Activated CD8-positive, alpha-beta memory T cell treated with anti-CD3 and anti-CD28 coated beads, Interleukin-2, amount 50 U/mL, for 4 hours (primary cell): ENCODE measurements around the gene RPUSD1.
"Not testable (repeated sequence)": the region's sequence is repeated elsewhere in the genome, so short reads cannot be mapped to it uniquely, and the experiment has no call there.

Source experiments
- DNase-seq: peaks from one replicate; pipeline ENCODE4 v3.0.0-alpha.2; 2020

RPUSD1 gene

DNA sequence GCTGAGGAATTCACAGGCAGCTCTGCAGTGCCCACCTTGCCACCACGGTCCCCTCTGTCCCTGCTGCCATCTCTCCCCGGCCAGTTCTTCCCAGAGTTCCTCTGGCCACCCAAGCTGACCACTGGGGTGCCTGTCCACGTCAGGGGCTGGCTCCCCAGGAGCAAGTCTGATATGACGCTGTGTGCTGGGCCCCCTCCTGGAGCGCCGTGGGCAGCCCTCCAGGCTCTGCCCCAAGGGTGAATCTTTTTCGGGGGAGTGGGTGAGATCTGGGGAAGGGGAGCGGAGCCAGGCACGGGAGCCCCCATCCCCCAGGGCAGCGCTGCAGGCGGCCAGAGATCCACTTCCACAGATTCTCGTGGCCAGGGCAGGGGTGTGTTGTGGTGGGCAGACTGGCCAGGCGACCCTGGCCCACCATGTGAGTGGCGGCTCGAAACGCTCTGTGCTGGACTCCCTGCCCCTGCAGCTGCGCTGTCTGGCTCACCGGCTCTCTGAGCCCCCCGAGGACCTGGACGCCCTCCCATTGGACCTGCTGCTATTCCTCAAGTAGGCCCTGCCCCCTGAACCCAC lies 23.9 kb downstream of the RPUSD1 start:
- no peak for DNase-seq

DNA sequence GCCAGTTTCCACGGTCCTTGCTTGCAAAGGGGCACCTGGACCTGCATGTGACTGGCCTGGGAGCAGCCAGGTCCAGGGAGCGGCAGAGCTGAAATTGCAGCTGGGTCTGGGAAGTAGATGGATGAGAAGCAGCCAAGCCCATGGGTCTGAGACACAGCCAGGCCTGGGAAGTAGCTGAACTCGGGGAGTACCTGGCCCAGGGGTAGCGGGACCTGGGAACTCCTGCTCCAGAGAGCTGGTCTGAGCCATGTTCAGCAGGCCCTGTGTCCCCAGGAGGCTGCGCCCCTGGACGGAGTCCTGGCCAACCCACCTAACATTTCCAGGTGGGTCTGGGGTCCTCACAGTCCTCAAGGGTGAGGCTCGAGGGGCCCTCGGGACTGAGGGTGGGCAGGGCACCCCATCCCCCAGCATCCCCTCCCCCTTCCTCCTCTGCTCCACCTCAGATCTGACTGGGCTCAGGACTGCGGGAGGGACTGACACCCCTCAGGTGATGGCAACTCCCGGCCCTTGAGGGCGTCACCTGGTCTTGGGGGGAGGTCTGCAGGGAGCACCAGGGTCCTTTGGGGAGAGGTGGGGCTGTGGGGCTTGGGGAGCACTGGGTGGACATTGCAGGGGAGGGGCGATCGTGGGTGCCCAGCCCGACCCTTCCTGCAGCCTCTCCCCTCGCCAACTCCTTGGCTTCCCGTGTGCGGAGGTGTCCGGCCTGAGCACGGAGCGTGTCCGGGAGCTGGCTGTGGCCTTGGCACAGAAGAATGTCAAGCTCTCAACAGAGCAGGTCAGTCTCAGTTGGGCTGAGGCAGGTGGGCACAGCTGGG lies 24.6 kb downstream of the RPUSD1 start:
- DNase-seq = no peak

DNA sequence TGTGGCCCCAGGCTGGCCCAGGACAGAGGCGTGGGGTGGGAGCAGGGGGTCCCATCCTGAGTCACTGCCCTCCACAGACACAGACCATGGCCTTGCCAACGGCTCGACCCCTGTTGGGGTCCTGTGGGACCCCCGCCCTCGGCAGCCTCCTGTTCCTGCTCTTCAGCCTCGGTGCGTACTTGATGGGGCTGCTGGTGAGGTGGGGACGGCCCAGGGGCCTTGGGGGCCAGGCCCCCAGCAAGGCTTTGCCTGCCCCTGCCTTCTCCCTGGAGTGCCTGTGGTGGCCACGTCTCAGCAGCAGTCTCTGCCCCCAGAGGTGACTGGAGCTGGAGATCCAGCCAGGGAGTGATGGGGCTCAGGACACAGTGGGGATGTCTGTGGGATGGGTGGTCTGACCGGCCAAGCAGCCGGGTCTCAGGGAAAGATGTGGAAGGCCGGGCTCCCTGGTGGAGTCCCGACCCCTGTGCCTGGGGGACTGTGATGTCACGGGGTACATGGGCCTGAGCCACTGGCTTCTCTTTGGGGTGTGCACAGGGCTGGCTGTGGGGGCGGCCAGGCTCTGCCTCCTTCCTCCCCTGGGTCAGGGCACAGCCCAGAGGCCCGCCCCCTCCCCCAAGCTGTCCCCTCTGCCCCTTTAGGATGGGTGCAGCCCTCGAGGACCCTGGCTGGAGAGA lies 25.4 kb downstream of the RPUSD1 start:
- no peak for DNase-seq

DNA sequence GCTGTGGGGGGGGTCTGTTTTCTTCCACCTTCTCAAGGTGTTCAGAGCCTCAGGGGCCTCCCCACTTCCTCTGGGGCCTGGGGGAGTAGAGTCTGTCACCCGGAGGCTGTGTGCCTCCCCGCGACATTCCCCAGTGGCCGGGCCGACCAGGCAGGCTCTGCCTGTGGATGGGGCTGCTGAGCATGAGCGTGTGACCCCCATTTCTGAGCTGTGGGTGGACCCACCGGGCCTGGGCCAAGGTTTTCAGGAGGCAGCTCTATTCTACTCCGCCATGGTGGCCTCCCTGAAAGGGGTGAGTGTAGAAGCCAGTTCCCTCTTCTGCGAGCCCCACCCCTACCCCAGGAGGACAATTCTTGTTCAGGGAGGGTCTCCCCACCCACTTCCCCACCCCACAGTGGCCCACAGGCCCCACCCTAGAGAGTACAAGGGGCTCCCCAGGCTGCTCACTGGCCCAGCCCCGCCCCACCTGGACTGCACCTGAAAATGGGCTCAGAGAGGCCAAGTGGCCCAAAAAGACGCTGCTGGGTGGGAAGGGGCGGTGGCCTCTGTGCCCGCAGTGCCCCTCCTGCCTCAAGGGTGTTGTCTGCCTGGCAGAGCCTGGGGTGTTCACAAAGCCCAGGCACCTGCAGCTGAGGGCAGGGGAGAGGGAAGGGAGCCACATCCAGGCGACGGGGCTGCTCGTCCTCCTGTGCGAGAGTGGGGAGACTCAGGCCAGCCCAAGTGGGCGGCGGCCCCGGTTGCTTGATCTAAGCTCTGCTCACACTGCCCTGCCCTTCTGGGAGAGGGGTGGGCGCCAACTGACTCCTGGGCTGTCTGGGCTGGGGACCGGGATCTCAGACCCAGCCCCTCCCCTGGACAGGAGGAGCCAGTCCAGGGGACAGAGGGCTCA lies 26.3 kb downstream of the RPUSD1 start:
- no peak for DNase-seq

DNA sequence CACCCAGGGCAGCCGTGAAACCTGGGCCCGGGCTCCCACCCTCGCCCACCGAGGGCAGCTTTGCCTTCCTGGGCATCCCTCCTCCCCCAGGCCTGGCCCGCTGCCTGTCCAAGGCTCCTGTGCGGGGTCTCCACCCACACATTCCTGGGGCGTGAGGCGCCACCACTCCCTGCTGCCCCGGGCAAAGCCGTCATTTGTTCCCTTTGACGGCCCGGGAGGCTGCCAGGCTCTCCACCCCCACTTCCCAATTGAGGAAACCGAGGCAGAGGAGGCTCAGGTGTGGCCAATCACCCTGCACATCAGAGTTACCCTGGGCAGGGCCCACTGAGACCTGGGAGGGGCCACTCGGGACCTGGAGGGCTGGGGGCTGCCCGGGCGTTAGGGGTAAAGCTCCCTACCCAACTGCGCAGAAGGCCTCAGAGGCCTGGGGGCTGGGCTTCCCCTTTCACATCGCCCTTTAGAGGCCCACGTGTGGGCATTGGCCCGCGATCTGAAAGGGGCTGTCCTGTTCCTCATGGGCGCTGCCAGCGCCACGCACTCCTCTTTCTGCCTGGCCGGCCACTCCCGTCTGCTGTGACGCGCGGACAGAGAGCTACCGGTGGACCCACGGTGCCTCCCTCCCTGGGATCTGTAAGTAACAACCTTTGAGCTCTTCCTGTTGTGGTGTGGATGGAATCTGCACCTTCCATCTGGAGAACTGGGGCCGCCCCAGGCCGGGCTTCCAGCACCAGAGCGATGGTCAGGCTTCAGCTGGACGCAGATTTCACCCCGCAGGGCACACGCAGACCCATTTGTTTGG lies 27.4 kb downstream of the RPUSD1 start, which contains the start of gene MSLN:
MSLN (plus strand) TSS at position 190 of the 799 bp plus-strand sequence. CDS start 1,947 bp downstream, outside the sequence.
- DNase-seq = no peak

DNA sequence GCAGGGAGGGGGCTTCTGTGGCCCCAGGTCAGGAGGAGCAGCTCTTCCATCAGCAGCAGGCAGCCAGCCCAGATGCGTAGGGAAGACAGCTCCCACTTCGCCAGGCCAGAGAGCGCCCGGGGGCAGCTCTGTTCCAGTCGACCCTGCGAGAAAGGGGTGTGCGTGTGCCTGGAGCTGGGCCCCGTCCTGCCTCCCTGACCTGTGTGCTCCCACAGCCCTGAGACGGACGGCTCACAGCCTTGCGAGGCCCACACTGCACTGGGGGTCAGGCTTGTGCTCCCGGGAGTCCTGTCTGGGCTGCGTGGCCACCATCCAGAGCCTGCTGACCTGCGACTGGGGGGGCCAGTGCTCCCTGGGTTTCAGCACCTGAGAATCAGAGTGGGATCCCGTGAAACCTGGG lies 28.1 kb downstream of the RPUSD1 start:
- DNase-seq = no peak

DNA sequence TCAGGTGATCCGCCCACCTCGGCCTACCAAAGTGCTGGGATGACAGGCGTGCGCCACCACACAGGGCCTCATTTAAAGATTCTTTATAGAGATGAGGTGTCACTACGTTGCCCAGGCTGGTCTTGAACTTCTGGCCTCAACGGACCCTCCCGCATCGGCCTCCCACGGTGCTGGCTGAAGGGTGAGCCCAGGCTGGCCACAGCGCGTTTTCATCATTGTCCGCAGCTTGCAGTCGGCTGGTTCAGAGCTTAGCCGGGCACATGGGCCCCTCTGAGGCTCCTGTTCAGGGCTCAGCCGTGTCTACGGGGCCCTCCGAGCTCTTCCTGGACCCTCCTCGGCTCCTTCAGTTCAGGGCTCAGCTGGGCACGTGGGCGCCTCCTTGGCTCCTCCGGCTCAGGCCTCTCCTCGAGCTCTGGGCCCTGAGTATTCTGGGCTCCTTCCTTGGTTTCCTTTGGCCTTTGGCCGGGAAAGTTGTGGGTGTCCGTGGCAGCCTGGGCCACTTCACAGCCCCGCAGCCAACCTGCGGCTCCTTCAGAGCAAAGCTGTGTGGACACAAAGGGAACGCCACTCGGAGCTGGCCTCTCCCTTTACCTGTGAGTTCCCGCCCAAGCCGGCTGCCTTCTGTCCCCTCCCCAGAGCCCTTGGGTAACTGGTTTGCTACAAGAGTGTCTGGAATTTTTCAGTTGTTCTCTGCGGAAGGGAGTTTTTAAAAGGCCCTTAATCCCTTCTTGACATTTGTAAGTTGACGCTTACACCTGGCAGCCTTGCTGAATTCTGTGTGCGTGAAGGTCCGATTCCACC lies 28.9 kb downstream of the RPUSD1 start:
- DNase-seq = no peak

DNA sequence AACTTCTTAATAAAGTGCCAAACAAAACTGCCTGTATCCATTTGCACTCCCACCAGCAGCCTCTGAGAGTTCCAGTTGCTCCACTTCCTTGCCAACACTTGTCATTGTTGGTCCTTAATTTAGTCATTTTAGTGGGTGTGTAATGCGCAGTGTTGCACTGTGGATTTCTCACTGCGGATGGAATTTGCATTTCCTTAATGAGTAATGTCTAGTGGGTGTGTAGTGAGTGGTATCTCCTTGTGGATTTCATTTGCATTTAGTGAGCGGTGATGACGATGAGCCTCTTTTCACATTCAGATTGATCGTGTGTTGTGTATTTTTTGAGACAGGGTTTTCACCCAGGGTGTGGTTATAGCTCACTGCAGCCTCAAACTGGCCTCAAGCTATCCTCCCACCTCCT lies 31.8 kb downstream of the RPUSD1 start:
- DNase-seq = no peak

DNA sequence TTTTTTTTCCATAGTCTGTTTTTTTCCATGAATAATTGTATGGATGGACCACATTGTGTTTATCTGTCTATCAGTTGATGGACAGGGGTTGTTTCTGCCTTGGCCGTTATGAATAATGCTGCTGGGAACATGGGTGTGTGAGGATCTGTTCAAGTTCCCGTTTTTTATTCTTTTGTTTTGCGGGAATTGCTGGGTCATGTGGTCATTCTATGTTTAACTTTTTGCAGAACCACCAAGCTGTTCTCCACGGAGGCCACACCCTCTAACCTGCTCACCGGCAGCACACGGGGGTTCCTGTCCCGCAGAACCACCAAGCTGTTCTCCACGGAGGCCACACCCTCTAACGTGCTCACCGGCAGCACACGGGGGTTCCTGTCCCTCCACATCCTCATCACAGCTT lies 33.5 kb downstream of the RPUSD1 start:
- DNase-seq = no peak

DNA sequence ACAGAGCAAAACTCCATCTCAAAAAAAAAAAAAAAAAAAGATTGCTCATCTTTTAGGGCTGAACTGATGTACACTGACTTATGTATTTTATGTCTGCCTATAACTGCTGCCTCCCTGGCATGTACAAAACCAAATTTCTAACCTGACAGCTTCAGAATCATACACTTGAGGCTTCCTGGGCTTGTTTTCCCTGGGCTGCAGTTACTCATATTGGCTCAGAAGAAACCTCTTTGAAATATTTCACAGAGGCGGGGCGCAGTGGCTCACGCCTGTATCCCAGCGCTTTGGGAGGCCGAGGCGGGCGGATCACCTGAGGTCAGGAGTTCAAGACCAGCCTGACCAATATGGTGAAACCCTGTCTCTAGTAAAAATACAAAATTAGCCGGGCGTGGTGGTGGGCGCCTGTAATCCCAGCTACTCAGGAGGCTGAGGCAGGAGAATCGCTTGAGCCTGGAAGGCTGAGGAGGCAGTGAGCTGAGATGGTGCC lies 34.0 kb downstream of the RPUSD1 start:
- DNase-seq = not testable (repeated sequence)

DNA sequence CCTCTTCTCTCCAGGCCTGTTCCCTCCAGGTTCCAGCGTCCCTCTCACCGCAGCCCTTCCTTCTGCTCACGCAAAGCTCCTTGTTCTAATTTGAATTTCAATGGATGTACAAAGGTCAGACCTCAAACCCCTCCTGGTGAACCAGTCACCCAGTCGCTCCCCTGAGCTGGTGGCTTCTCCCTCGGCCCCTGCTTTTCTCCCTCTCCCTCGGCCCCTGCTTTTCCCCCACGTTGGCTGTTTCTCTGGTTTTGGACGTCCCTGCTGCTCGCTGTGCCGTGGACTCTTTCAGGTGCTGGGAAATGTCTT lies 36.2 kb downstream of the RPUSD1 start:
- no peak for DNase-seq

DNA sequence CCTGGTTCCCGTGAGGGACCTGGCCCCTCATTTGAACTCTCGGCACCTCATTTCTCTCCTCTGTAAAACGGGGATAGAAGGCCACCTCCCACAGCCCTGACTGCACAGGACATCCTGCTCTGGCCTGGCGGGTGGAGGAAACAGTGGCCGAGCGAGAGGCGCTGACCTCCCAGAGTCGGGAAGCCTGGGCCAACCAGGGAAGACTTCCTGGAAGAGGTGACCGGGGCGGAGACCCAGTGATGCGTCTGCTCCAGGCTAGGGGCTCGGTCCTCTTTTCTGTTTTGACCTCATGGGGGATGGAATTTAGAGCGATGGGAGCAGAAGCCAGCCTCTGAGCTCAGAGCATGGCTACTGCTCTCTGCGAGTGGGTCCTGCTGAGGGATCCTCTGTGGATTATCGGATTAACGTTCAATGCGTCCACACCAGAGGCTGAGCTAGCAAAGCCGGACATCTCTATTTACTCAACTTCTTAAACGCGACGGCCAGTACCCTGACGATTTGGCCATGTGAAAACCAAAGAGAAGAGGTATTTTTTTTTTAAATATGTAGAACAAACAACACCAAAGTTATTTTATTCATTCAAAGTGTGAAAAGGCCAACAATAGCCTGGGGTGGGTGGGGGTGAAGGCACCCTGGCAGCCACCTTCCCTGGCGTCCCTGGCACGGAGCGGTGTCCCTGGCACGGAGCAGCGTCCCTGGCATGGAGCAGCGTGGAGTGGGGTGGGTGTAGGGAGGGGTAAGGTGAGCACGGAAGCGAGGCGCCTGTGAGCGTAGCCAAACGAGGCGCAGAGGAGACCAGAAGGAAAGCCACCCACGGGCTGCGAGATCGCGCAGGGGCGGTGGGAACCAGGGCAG lies 36.8 kb downstream of the RPUSD1 start:
- no peak for DNase-seq

DNA sequence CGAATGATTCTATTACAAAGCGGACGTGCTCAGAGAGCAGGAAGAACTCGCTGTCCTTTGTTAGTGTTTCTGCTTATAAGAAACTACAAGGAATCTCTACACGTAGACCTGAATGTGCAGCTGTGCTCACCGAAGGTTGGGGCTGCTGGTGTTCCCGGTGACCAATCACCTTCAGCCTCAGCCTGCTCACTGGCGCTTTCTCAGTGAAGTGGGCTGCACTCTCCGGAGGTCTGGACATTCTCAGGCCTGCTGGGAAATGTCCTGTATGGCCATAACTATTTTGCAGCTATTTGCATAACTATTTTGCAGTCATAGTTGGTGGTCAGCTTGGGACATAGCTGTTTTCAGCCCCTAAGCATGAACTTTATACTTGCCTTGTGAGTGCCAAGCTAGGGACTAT lies 37.7 kb downstream of the RPUSD1 start:
- no peak for DNase-seq

DNA sequence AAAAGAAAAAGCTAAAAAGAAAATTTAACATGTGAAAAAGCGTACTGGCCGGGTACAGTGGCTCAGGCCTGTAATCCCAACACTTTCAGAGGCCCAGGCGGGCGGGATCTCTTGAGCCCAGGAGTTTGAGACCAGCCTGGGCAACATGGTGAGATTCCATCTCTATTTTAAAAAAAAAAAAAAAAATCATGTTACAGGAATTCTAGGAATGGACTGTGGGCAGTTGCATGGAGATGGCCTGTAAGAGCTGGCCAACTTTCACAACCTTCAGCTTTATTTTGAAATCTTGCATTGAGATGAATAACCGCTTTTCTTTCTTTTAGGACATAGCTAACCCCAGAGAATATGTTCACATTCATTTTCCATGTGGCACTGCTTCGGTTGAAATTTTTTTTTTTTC lies 39.2 kb downstream of the RPUSD1 start:
- DNase-seq = no peak

DNA sequence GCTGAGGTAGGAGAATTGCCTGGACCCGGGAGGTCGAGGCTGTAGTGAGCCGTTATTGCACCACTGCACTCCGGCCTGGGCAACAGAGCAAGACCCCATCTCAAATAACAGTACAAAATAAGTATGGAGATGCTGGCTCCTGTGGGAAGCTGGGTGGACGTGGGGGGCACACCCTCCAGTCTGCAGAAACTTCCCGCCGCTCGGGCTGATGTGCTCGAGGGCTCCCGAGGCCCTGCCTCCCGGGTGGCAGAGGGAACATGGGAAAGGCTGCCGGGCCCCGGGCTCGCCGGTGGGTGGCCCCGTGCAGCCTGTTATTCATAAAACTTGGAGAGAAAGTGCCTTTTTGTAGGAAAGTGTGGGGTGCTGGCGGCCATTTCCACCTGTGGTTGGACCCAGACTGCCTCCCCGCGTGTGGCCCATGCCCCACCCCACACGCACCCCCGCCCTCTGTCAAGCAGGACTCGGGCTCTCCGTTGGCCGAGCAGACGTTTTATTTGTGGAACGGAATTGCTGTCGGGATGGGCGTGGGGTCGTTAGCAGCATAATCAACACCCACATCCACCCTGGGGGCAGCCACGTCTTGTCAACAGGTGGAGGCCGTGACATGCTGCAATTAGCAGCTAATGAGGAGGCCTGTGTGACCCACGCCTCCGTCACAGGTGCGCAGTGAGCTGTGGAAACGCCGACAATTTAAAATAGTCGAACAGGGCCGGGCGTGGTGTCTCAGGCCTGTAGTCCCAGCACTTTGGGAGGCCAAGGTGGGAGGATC lies 40.0 kb downstream of the RPUSD1 start:
- DNase-seq = no peak

DNA sequence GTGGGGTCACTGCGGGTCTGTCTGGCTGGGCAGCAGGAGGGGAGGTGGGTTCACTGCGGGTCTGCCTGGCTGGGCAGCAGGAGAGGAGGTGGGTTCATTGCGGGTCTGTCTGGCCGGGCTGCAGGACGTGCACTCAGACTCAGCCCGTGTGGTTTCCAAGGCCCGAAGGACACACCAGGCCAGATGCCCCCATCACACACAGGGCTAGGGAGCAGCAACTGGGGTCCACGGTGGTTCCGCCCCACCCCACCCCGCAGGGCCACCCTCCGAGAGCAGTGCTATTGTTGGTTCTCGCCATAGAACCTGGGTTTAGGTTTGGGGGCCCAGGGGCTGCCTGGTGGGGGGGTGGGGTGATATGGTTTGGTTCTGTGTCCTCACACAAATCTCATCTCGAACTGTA lies 41.5 kb downstream of the RPUSD1 start:
- no peak for DNase-seq

DNA sequence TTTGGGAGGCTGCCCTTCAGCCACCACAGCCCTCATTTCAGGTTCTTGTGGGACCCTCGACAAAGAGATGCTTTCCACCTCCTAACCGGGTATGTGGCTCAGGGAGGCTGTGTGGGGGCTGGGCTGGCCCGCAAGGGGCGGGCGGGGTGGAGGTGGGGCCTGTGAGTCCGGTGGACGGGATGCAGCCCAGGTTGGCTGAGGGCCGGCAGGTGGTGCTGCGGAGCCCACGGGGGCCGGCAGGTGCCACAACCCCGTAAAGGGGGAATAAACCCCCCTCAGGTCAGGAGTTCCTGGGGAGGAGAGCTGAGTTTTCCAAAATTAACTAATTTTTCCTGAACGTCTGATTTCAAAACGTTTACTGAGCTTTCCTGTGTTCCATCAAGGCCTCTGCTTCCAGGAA lies 42.4 kb downstream of the RPUSD1 start:
- no peak for DNase-seq

DNA sequence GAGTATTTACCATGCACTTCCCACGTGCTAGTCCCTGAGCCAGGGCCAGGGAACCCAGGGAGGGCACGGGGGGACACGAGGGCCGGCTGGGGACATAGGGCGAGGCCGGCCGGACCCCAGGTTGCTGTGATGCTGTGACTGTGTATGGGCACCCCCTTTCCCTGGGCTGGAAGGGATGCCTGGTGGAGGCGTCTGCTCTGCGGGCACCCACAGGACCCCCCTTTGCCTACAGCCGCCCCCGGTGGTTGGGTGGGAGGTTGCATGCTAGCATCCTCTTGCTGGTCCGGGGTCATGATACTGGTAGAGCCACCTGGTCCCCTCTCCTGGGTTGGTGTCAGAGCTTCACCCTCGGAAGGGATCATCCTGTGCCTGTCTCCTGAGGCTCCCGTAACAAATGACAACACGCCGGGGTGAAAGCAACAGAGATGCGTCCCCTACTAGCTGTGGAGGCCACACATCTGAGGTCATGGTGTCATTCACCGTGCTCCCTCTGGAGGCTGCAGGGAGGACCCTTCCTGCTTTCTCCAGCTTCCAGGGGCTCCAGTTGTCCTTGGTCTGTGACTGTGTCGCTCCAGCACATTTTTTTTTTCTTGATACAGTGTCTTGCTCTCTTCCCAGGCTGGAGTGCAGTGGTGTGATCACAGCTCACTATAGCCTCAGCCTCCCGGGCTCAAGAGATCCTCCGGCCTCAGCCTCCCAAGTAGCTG lies 44.2 kb downstream of the RPUSD1 start:
- no peak for DNase-seq

DNA sequence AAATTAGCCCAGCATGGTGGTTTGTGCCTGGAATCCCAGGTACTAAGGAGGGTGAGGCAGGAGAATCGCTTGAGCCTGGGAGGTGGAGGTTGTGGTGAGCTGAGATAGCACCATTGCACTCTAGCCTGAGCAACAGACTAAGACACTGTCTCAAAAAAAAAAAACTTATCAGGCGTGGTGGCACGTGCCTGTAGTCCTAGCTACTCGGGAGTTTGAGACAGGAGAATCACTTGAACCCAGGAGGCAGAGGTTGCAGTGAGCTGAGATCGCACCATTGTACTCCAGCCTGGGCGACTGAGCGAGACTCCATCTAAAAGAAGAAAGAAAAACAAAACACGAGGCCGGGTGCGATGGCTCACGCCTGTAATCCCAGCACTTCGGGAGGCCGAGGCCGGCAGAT lies 45.3 kb downstream of the RPUSD1 start:
- not testable (repeated sequence) for DNase-seq
